Cardiac fibroblast (primary cell): ENCODE data around the gene ABLIM2.

Source experiments
- DNase-seq, 2 donors: peaks; one replicate each; pipeline versions ENCODE4 v3.0.0 to v3.0.0-alpha.2; 2010; ENCODE audit warnings: low read depth in 2 of 2
- H3K4me3 ChIP-seq, 2 donors: replicated peaks in 1 of 2; 1 replicate in 1 of 2; 2 replicates in 1 of 2; pipeline ENCODE4 v1.5.1; 2011; ENCODE audit warnings: low read depth in 2 of 2, low read length in 2 of 2, mild to moderate bottlenecking in 2 of 2, moderate library complexity in 1 of 2
- TF ChIP-seq, protein P1 (sequence below): IDR thresholded peaks from one replicate; pipeline ENCODE4 v1.5.1; 2011; ENCODE audit warnings: low read depth, mild to moderate bottlenecking, low read length, inconsistent platforms

Gene ABLIM2

GRCh38 chr4:7960790-7961655 lies 197.6 kb downstream of the ABLIM2 start:
- no peak overlapping the region for H3K4me3 ChIP-seq

GRCh38 chr4:7960017-7960789 lies 198.4 kb downstream of the ABLIM2 start:
- no peak for DNase-seq
- TF ChIP-seq, protein P1, sequence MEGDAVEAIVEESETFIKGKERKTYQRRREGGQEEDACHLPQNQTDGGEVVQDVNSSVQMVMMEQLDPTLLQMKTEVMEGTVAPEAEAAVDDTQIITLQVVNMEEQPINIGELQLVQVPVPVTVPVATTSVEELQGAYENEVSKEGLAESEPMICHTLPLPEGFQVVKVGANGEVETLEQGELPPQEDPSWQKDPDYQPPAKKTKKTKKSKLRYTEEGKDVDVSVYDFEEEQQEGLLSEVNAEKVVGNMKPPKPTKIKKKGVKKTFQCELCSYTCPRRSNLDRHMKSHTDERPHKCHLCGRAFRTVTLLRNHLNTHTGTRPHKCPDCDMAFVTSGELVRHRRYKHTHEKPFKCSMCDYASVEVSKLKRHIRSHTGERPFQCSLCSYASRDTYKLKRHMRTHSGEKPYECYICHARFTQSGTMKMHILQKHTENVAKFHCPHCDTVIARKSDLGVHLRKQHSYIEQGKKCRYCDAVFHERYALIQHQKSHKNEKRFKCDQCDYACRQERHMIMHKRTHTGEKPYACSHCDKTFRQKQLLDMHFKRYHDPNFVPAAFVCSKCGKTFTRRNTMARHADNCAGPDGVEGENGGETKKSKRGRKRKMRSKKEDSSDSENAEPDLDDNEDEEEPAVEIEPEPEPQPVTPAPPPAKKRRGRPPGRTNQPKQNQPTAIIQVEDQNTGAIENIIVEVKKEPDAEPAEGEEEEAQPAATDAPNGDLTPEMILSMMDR = no peak
- H3K4me3 ChIP-seq = no peak overlapping the region

More at GRCh38 chr4:7960790-7961655, 197.6 kb downstream of the ABLIM2 start:
- TF ChIP-seq, protein P1 = no peak
- DNase-seq = peak; percentile 92 to 98

DNA sequence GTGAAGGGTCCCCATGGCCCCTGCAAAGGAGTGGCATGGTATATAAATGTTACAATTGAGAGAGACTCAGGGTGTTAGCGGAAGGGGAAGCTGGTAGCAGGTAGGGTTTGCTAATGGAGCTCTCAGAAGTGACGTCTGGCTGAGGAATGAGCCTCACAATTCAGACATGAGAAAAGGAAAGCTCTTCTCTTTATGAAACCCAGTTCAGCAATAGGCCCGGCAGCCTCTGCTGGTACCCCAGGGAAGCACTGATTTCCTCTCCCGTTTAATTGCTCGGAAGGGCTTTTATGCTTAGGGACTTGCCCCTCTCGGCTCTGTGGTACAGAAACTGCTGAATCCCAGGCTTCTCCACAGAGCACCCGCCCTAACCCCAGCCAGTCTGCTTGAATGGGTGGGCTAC lies 199.5 kb downstream of the ABLIM2 start:
- DNase-seq = no peak
- TF ChIP-seq, protein P1 = no peak
- no peak overlapping the region for H3K4me3 ChIP-seq

DNA sequence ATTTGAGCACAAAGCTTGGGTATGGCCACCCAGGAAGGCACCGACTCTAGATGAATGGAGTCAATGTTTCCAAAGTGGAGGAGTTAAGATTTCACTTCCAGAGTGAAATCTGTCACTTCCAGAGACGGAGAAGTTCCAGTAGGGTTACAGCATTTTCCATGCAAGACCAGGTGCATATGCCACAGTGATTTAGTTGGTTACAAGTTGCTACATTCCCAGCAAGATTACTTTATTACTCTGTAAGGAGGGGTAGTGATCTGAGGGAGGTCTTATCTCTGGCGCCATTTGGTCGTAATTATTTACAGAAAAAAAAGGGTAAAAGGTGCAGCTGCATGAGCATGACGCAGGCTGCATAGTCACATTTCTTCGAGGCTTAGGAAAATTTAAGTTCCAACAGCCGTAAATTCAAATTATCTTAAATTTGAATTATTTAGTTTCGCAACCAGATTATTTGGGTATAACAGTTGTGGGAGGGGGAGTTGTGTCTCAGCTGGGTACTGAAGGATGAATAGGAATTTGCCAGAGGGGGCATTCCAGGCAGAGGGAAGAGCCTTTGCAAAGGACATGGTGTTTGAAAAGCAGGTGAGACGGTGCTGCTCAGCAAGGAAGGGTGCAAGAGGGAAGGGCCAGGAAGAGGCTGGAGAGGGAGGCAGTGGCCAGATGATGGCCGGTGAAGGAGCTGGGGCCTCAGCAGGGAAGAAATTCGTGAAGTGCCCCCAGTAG lies 201.5 kb downstream of the ABLIM2 start:
- TF ChIP-seq, protein P1 = no peak
- no peak for DNase-seq
- no peak overlapping the region for H3K4me3 ChIP-seq

DNA sequence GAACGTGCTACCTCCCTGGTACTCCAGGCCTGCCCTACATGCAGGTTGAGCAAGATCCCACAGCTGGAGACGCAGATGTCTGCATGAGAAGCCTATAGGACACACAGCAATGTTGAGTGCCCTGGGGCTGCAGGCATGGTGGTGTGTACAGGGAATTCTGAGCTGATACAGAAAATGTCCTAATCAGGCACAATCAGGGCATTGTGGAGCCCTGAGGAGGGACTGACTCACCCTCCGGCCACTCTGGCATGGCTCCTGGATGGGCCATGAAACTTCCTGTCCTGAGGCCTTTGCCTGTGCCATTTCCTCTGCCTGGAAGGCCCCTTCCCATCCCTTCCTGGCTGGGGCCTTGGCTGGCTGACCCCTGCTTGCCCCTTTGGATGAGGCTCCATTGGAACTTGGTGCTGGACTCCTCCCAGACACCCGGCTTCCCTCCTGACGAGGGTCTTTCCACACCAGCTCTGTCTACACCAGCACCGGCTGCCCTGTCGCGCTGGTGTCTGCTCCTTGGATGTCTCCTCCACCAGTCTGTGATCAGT lies 202.3 kb downstream of the ABLIM2 start:
- peak; percentile 61 to 86 for DNase-seq
- TF ChIP-seq, protein P1 = no peak
- no peak overlapping the region for H3K4me3 ChIP-seq

- H3K4me3 ChIP-seq = no peak overlapping the region
- no peak for DNase-seq
- TF ChIP-seq, protein P1 = no peak
These were observed 203.2 kb downstream of the ABLIM2 start for GRCh38 chr4:7955393-7955792.
